HG02938 (cell line): ENCODE data around the gene SIGLEC9.

Experiments used
- ATAC-seq: cut with Tn5 transposase; IDR thresholded peaks from one replicate; pipeline ENCODE4 v1.9.1; 2021; ENCODE audit warnings: mild to moderate bottlenecking, moderate library complexity; ENCODE audit not compliant: unreplicated experiment

The SIGLEC9 gene

DNA sequence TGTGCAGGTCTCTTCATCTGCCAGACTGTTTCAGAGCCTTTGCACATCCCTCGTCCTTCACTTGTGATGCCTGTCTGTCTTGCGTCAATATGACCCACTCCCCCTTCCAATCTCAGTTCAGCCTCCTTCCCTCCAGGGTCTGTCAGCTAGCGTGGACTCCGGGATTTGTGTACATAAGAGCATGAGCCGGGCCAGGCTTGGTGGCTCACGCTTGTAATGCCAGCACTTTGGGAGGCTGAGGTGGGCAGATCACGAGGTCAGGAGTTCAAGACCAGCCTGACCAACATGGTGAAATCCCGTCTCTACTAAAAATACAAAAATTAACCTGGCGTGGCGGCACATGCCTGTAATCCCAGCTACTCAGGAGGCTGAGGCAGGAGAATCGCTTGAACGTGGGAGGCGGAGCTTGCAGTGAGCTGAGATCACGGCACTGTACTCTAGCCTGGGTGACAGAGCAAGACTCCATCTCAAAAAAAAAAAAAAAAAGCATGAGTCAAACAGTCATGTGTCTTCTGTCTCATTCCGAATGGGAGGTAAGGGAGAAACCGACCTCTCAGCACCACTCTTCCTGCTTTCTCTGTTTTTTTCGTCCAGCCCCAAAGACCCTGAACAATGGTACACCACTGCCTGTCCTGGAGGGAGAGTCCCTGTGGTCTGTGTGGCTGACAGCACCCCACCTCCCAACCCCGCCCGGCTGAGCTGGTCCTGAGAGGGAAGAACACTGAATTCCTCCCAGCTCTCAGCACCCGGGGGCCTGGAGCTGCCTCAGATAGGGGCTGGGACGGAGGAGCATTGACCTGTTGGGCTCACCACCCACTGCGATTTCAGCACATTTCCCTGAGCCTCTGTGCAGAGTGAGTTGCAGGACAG, 2.4 kb upstream of the SIGLEC9 start:
- no peak for ATAC-seq

DNA sequence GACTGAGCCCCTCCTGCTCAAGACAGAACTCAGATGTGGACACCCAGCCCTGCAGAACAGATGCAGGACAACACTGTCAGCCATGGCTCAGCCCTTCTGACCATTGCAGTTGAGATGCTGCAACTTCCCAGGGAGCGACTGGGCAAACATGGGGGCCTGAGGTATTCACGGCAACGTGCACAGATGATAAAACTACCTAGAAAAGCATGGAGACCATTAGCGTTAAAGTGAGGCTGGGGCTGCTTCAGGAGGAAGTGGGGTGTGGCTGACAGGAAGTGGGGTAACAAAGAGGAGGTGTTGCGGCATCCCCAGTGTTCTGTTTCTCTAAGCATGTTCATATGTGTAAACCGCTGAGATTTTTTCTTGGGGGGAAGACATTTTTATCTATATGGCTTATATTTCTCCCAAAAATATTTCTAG, 1.3 kb upstream of the SIGLEC9 start:
- ATAC-seq: no peak

DNA sequence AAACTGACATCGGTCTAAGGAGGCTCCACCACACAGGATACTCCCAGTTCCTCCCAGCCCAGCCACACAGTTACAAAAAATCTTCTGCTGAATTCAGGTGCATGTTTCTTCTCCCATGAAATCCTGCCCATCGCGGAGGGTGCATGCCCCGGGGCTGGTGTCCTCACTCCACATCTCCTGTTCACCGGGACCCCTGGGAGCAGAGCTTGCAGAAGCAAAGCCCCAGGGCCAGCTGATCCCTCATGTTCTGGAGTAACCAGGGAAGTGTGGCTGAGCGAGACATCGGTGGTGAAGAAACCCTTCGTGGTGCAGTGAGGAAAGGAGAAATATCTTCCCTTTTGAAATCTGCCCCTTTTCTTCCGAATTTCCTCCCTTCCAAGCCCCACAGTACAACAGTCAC, 904 bp upstream of the SIGLEC9 start:
- no peak for ATAC-seq

DNA sequence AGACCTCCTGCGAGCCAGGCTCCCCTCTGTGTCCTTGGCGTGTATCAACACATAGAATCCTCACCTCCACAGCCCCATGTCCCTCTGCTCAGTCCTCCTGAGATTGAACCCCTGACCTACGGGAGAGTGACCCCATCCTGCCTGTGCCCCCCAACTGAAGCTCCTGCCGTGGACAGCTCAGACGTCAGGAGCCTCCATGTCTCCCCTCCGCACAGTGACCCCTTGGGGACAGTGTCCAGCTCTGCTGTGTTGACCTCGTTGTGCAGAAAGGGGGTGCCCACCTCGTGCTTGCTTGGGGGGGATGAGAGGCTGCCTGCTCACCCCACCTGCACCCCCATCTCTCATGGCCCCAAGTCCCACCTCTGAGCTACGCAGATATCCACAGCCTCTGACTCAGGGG, 490 bp upstream of the SIGLEC9 start:
- ATAC-seq: no peak

DNA sequence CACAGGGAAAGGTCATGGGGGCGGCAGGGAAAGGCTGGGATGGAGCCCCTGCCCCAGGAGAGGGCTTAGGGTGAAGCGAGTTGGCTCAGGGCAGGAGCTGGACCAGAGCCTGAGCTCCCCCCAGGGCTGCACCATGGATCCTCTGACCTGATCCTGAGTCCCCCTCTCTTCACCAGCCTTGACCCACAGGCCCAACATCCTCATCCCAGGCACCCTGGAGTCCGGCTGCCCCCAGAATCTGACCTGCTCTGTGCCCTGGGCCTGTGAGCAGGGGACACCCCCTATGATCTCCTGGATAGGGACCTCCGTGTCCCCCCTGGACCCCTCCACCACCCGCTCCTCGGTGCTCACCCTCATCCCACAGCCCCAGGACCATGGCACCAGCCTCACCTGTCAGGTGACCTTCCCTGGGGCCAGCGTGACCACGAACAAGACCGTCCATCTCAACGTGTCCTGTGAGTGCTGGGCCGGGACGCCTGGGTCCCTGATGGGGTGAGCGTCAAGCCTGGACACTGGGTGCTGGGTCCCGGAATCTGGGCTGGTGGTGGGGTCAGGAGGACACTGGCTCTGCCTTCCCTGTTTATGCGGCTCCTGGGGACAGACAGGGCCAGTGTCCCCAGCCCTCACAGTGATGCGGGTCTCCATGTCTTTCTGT, 842 bp downstream of the SIGLEC9 start:
- no peak for ATAC-seq

DNA sequence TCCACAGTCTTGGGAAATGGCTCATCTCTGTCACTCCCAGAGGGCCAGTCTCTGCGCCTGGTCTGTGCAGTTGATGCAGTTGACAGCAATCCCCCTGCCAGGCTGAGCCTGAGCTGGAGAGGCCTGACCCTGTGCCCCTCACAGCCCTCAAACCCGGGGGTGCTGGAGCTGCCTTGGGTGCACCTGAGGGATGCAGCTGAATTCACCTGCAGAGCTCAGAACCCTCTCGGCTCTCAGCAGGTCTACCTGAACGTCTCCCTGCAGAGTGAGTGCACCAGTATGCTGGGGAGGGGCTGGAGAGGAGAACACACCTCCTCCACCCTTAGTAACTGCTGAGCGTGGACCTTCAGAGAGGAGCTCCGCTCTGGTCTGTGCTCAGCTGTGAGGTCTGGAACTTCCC, 2.3 kb downstream of the SIGLEC9 start:
- no peak for ATAC-seq

DNA sequence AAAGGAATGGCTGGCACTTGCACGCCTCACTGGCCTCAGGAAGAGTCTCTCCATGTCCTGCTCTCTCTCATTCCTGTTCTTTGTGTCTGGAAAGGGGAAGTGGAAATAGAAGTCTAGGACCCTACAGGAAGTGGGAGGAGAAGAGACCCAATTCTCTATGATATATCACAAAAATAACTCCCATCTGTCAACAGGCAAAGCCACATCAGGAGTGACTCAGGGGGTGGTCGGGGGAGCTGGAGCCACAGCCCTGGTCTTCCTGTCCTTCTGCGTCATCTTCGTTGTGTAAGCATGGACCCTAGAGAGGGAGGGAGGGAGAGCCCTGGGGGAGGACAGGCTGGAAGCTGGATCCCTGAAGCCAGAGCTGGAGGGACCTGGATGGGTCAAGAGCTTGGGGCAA, 3.0 kb downstream of the SIGLEC9 start:
- no peak for ATAC-seq

GRCh38 chr19:51128227-51128626, 3.5 kb downstream of the SIGLEC9 start:
- no peak for ATAC-seq

DNA sequence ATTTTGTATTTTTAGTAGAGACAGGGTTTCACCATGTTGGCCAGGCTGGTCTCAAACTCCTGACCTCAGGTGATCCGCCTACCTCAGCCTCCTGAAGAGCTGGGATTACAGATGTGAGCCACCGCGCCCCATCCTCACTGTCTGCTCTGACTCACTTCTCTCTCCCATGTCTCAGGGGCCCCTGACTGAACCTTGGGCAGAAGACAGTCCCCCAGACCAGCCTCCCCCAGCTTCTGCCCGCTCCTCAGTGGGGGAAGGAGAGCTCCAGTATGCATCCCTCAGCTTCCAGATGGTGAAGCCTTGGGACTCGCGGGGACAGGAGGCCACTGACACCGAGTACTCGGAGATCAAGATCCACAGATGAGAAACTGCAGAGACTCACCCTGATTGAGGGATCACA, 5.0 kb downstream of the SIGLEC9 start:
- no peak for ATAC-seq

GRCh38 chr19:51131780-51132680, 7.3 kb downstream of the SIGLEC9 start:
- ATAC-seq: no peak

DNA sequence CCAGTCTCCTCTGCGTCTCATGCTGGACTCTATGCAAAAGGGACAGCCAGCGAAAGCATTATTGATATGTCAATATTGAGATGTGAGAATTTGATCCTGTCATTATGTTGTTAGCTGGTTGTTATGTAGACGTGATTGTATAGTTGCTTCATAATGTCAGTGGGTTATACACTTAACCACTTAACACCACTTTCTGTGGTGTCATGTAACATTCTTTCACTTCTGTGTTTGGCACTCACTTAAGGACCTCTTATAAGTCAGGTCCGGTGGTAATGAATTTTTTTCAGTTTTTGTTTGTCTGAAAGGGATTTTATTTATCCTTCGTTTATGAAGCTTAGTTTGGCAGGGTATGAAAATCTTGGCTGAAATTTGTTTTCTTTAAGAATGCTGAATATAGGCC, 10.3 kb downstream of the SIGLEC9 start:
- no peak for ATAC-seq

- no peak for ATAC-seq
Observed at GRCh38 chr19:51135986-51136762, 11.5 kb downstream of the SIGLEC9 start.

DNA sequence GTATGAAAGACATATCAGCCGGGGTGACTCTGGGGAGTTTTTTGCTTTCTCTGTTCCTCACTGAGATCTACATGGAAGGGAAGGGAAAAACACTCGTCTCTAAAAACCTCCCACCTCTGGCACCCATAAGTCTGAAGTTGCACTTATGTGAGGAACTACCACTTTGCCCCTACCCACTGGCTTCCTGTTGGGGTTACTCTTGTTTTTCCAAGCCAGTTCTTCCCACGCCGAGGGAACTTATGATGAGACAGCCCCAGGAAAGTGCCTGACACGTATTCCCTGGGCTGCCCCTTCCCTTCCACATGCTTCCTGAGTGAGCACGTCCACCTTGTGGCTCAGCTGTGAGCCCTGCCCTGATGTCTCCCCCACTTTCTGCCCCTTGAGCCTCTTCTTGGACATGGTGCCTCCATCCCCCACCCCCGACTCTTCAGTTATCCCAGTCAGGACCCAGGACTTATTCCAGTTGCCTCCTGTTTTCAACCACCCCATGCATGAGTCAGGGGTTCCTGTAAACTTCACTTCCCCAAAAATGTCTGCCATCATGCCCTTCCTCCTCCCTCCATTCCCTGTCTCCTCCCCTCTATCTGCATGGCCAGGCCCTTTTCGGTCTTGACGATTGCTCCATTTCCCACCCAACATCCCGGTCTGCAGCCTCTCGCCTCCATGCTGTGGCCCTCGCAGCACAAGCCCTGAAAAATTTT, 12.3 kb downstream of the SIGLEC9 start:
- ATAC-seq: no peak

GRCh38 chr19:51137792-51138425, 13.2 kb downstream of the SIGLEC9 start:
- no peak for ATAC-seq

GRCh38 chr19:51138549-51138979, 13.9 kb downstream of the SIGLEC9 start:
- ATAC-seq: no peak

GRCh38 chr19:51139299-51140014, 14.8 kb downstream of the SIGLEC9 start:
- ATAC-seq: no peak

- no peak for ATAC-seq
Observed at GRCh38 chr19:51140441-51140840, 15.7 kb downstream of the SIGLEC9 start.

DNA sequence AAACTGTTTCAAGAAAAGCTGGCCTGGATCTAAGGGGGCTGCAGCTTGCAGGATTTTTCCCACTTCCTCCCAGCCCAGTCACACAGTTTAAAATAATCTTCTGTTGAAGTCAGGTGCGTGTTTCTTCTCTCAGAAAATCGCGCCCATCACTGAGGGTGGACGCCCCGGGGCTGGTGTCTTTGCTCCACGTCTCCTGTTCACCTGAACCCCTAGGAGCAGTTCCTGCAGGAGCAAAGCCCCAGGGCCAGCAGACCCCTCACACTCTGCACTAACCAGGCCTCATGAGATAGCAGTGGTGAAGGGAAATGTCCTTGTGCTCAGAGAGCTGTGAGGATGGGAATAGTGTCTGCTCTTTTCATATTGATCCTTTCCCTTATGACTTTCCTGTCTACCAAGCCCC, 16.5 kb downstream of the SIGLEC9 start:
- ATAC-seq: no peak

DNA sequence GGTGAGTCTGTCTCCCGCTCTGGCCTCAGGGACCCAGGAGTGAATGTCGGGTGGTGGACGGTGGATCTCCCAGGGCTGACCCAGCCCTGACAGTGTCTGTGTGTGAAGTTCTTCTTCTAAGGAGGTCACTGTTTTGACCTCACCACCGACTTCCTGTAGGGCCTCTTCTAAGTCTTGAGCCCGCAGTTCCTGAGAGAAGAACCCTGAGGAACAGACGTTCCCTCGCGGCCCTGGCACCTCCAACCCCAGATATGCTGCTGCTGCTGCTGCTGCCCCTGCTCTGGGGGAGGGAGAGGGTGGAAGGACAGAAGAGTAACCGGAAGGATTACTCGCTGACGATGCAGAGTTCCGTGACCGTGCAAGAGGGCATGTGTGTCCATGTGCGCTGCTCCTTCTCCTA, 17.4 kb downstream of the SIGLEC9 start, which contains the start of gene SIGLEC7:
TSS of gene SIGLEC7 (plus strand) at position 183 of the 400 bp plus-strand sequence. CDS start at position 252, 69 bp downstream.
- no peak for ATAC-seq
